GM23338 (cell line): ENCODE results near the gene PGAM5. TPM values are rescaled to one million over a fixed set of nuclear protein-coding genes. Genes with fewer than 3 reads are reported as not detected.

Experiments
- ATAC-seq: fragments of 200-7000 bp; cut with Tn5 transposase; 3 replicates; pipeline ENCODE4 v1.9.1; 2020
- DNase-seq: peaks from one replicate; pipeline ENCODE4 v3.0.0-alpha.2; 2015; ENCODE audit warnings: low spot score
- H2AFZ ChIP-seq: fragments of 200-600 bp; sonication (generic); 2 replicates; pipeline ENCODE4 v1.8.0; 2016; ENCODE audit warnings: antibody characterized with exemption, mild to moderate bottlenecking, moderate library complexity
- H3F3A ChIP-seq: fragments of 200-600 bp; sonication (generic); replicated peaks from 2 replicates; pipeline ENCODE4 v1.8.0; 2017; ENCODE audit warnings: antibody characterized with exemption, mixed run types, low read depth
- H3K27ac ChIP-seq: fragments of 200-600 bp; sonication (generic); 2 replicates; pipeline ENCODE4 v1.6.1; 2016; ENCODE audit warnings: low read depth
- H3K27me3 ChIP-seq: fragments of 200-600 bp; sonication (generic); 2 replicates; pipeline ENCODE4 v1.8.0; 2016; ENCODE audit warnings: mild to moderate bottlenecking, mixed run types, moderate library complexity; ENCODE audit not compliant: insufficient read depth
- H3K36me3 ChIP-seq: fragments of 200-600 bp; sonication (generic); 2 replicates; pipeline ENCODE4 v1.8.0; 2016; ENCODE audit warnings: mild to moderate bottlenecking; ENCODE audit not compliant: insufficient read depth
- H3K4me1 ChIP-seq: fragments of 200-600 bp; sonication (generic); 2 replicates; pipeline ENCODE4 v1.8.0; 2016; ENCODE audit warnings: mild to moderate bottlenecking, moderate library complexity; ENCODE audit not compliant: insufficient read depth
- H3K4me2 ChIP-seq: fragments of 200-600 bp; sonication (generic); 2 replicates; pipeline ENCODE4 v1.7.1; 2017; ENCODE audit warnings: mixed run types
- H3K4me3 ChIP-seq: fragments of 200-600 bp; sonication (generic); 2 replicates; pipeline ENCODE4 v1.6.1; 2016; ENCODE audit warnings: mixed run types
- H3K79me2 ChIP-seq: fragments of 200-600 bp; sonication (generic); replicated peaks from 2 replicates; pipeline ENCODE4 v1.8.0; 2017; ENCODE audit warnings: mild to moderate bottlenecking; ENCODE audit not compliant: insufficient read depth
- H3K9me2 ChIP-seq: fragments of 200-600 bp; sonication (generic); 2 replicates; pipeline ENCODE4 v1.8.0; 2017; ENCODE audit not compliant: insufficient read depth
- H4K20me1 ChIP-seq: fragments of 200-600 bp; sonication (generic); replicated peaks from 2 replicates; pipeline ENCODE4 v1.8.0; 2017; ENCODE audit warnings: mild to moderate bottlenecking; ENCODE audit not compliant: insufficient read depth
- H3K27ac Mint-ChIP-seq: 2 replicates; pipeline ENCODE4 v1.8.0; 2020; ENCODE audit warnings: inconsistent platforms, mild to moderate bottlenecking, moderate library complexity, mixed read lengths
- H3K27me3 Mint-ChIP-seq: 3 replicates; pipeline ENCODE4 v1.8.0; 2022; ENCODE audit warnings: low read depth, mild to moderate bottlenecking, moderate library complexity, mixed read lengths, inconsistent platforms; ENCODE audit not compliant: insufficient read depth, poor library complexity
- H3K36me3 Mint-ChIP-seq: 3 replicates; pipeline ENCODE4 v1.8.0; 2021; ENCODE audit warnings: low read depth, mild to moderate bottlenecking, inconsistent platforms, moderate library complexity, mixed read lengths
- H3K4me1 Mint-ChIP-seq: 3 replicates; pipeline ENCODE4 v1.8.0; 2020; ENCODE audit warnings: mild to moderate bottlenecking, inconsistent platforms, mixed read lengths
- H3K4me3 Mint-ChIP-seq: 3 replicates; pipeline ENCODE4 v1.8.0; 2021; ENCODE audit warnings: moderate library complexity, mild to moderate bottlenecking, inconsistent platforms, mixed read lengths
- H3K9me3 Mint-ChIP-seq: 3 replicates; pipeline ENCODE4 v1.8.0; 2020; ENCODE audit warnings: moderate library complexity, mild to moderate bottlenecking, inconsistent platforms, mixed read lengths
- CREB1 ChIP-seq: fragments of 250-450 bp; sonication (Bioruptor Pico); IDR thresholded peaks from 2 replicates; pipeline ENCODE4 v1.5.0; 2020; ENCODE audit warnings: low read depth, mild to moderate bottlenecking, moderate library complexity
- CTCF ChIP-seq, 2 experiments: fragments of 200-600 bp in 1 of 2; sonication (generic) in 1 of 2; conservative IDR thresholded peaks; 2 replicates each; pipeline versions ENCODE4 v1.5.1 to v1.6.1; 2016 to 2017; ENCODE audit warnings: antibody characterized with exemption in 2 of 2, low read depth in 2 of 2, mild to moderate bottlenecking in 2 of 2, moderate library complexity in 1 of 2
- EZH2 ChIP-seq: fragments of 200-600 bp; sonication (generic); IDR thresholded peaks from one replicate; pipeline ENCODE4 v1.8.0; 2017; ENCODE audit warnings: antibody characterized with exemption, mild to moderate bottlenecking, low read depth; ENCODE audit not compliant: unreplicated experiment
- EZH2phosphoT487 ChIP-seq: fragments of 200-600 bp; sonication (generic); IDR thresholded peaks from one replicate; pipeline ENCODE4 v1.8.1; 2018; ENCODE audit warnings: antibody characterized with exemption; ENCODE audit not compliant: unreplicated experiment
- JUNB ChIP-seq: IDR thresholded peaks from one replicate; pipeline ENCODE4 v1.6.1; 2016; ENCODE audit warnings: antibody characterized with exemption; ENCODE audit not compliant: unreplicated experiment
- NANOG ChIP-seq: IDR thresholded peaks from 2 replicates; pipeline ENCODE4 v1.6.1; 2016; ENCODE audit warnings: antibody characterized with exemption, borderline replicate concordance
- POLR2AphosphoS5 ChIP-seq: IDR thresholded peaks from 2 replicates; pipeline ENCODE4 v1.6.1; 2016; ENCODE audit warnings: antibody characterized with exemption, low read depth
- REST ChIP-seq: IDR thresholded peaks from one replicate; pipeline ENCODE4 v1.6.1; 2018; ENCODE audit warnings: antibody characterized with exemption; ENCODE audit not compliant: unreplicated experiment
- STAT1 ChIP-seq: IDR thresholded peaks from one replicate; pipeline ENCODE4 v1.6.1; 2016; ENCODE audit warnings: antibody characterized with exemption; ENCODE audit not compliant: unreplicated experiment
- ZNF114 ChIP-seq: fragments of 250-450 bp; sonication (Bioruptor Pico); IDR thresholded peaks from 2 replicates; pipeline ENCODE4 v1.5.0; 2020; ENCODE audit warnings: mild to moderate bottlenecking, moderate library complexity
- ZNF331 ChIP-seq: fragments of 250-450 bp; sonication (Bioruptor Pico); IDR thresholded peaks from 2 replicates; pipeline ENCODE4 v1.5.0; 2020; ENCODE audit warnings: low read depth, mild to moderate bottlenecking, moderate library complexity
- polyA plus RNA-seq: library from polyadenylated mRNA; unstranded; fragments of >200 nt; fragmentation: Nextera tagmentation; extraction: Ambion mirVana; gene quantifications from 2 replicates; pipeline ENCODE4 v1.2.1, GENCODE V29; 2016
- total RNA-seq: library from RNA; depleted of rRNA; stranded (reverse); fragments of >200 nt; shearing (Covaris generic); gene quantifications from 2 replicates; pipeline ENCODE4 v1.2.3, GENCODE V29; 2014
- TF ChIP-seq, protein P1 (sequence below): fragments of 250-450 bp; sonication (Bioruptor Pico); IDR thresholded peaks from 2 replicates; pipeline ENCODE4 v1.5.0; 2020; ENCODE audit warnings: mild to moderate bottlenecking, moderate library complexity
- TF ChIP-seq, protein P2 (sequence below): IDR thresholded peaks from 2 replicates; pipeline ENCODE4 v1.6.1; 2016; ENCODE audit warnings: antibody characterized with exemption

Gene PGAM5
- total and polyA plus RNA-seq, 2 experiments from 2014 or later = 31.1 to 108 TPM

GRCh38 chr12:132700212-132700822, 10.3 kb upstream of the PGAM5 start:
- Histone ChIP-seq H3K79me2 (no peaks in the 10 kb centered on the region), H3F3A (peaks cover 3% of the 10 kb centered on the region; the same call in 1 of the 2 replicates), H3K4me1 (no peaks in the 10 kb centered on the region), H3K27me3 (no peaks in the 10 kb centered on the region), H3K4me3 (no peak overlapping the region), H3K9me2 (no peaks in the 10 kb centered on the region), H2AFZ (no peak overlapping the region), H4K20me1 (no peaks in the 10 kb centered on the region; the same call in none of the 2 replicates), H3K4me2 (no peak overlapping the region), H3K36me3 (0 out of 2 replicates have a peak, but pooled peaks cover 8% of the 10 kb centered on the region), H3K27ac (no peak overlapping the region)
- Mint-ChIP-seq H3K36me3 (peaks cover 50% of the 10 kb centered on the region), H3K27ac (no peak overlapping the region), H3K4me1 (peaks cover 9% of the 10 kb centered on the region), H3K27me3 (peaks cover 15% of the 10 kb centered on the region), H3K9me3 (no peaks in the 10 kb centered on the region), H3K4me3 (no peak overlapping the region)
- TF ChIP-seq ZNF114 (CRISPR knock-in tag) (no peak), NANOG (no peak), EZH2 (no peak), CREB1 (CRISPR knock-in tag) (no peak), EZH2phosphoT487 (no peak), CTCF (conservative IDR thresholded peaks at IDR 0.05; ENCODE audit: low read depth in 2 of 2) (no peak), REST (no peak), JUNB (no peak), STAT1 (no peak), ZNF331 (CRISPR knock-in tag) (no peak), POLR2AphosphoS5 (no peak)
- TF ChIP-seq, protein P1, sequence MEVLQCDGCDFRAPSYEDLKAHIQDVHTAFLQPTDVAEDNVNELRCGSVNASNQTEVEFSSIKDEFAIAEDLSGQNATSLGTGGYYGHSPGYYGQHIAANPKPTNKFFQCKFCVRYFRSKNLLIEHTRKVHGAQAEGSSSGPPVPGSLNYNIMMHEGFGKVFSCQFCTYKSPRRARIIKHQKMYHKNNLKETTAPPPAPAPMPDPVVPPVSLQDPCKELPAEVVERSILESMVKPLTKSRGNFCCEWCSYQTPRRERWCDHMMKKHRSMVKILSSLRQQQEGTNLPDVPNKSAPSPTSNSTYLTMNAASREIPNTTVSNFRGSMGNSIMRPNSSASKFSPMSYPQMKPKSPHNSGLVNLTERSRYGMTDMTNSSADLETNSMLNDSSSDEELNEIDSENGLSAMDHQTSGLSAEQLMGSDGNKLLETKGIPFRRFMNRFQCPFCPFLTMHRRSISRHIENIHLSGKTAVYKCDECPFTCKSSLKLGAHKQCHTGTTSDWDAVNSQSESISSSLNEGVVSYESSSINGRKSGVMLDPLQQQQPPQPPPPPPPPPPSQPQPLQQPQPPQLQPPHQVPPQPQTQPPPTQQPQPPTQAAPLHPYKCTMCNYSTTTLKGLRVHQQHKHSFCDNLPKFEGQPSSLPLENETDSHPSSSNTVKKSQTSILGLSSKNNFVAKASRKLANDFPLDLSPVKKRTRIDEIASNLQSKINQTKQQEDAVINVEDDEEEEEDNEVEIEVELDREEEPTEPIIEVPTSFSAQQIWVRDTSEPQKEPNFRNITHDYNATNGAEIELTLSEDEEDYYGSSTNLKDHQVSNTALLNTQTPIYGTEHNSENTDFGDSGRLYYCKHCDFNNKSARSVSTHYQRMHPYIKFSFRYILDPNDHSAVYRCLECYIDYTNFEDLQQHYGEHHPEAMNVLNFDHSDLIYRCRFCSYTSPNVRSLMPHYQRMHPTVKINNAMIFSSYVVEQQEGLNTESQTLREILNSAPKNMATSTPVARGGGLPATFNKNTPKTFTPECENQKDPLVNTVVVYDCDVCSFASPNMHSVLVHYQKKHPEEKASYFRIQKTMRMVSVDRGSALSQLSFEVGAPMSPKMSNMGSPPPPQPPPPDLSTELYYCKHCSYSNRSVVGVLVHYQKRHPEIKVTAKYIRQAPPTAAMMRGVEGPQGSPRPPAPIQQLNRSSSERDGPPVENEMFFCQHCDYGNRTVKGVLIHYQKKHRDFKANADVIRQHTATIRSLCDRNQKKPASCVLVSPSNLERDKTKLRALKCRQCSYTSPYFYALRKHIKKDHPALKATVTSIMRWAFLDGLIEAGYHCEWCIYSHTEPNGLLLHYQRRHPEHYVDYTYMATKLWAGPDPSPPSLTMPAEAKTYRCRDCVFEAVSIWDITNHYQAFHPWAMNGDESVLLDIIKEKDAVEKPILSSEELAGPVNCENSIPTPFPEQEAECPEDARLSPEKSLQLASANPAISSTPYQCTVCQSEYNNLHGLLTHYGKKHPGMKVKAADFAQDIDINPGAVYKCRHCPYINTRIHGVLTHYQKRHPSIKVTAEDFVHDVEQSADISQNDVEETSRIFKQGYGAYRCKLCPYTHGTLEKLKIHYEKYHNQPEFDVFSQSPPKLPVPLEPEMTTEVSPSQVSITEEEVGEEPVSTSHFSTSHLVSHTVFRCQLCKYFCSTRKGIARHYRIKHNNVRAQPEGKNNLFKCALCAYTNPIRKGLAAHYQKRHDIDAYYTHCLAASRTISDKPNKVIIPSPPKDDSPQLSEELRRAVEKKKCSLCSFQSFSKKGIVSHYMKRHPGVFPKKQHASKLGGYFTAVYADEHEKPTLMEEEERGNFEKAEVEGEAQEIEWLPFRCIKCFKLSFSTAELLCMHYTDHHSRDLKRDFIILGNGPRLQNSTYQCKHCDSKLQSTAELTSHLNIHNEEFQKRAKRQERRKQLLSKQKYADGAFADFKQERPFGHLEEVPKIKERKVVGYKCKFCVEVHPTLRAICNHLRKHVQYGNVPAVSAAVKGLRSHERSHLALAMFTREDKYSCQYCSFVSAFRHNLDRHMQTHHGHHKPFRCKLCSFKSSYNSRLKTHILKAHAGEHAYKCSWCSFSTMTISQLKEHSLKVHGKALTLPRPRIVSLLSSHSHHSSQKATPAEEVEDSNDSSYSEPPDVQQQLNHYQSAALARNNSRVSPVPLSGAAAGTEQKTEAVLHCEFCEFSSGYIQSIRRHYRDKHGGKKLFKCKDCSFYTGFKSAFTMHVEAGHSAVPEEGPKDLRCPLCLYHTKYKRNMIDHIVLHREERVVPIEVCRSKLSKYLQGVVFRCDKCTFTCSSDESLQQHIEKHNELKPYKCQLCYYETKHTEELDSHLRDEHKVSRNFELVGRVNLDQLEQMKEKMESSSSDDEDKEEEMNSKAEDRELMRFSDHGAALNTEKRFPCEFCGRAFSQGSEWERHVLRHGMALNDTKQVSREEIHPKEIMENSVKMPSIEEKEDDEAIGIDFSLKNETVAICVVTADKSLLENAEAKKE (CRISPR knock-in tag) = no peak
- TF ChIP-seq, protein P2, sequence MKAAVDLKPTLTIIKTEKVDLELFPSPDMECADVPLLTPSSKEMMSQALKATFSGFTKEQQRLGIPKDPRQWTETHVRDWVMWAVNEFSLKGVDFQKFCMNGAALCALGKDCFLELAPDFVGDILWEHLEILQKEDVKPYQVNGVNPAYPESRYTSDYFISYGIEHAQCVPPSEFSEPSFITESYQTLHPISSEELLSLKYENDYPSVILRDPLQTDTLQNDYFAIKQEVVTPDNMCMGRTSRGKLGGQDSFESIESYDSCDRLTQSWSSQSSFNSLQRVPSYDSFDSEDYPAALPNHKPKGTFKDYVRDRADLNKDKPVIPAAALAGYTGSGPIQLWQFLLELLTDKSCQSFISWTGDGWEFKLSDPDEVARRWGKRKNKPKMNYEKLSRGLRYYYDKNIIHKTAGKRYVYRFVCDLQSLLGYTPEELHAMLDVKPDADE = no peak
- no peak for ATAC-seq
- no peak for DNase-seq
